Astrocyte of the spinal cord (primary cell): ENCODE results near the gene LTK.
A peak's percentile ranks its signal among the peaks of the same experiment; 100 is the strongest.

Experiments
- DNase-seq: peaks from one replicate; pipeline ENCODE4 v3.0.0; 2011; ENCODE audit warnings: low read depth, low spot score
- H3K4me3 ChIP-seq: 2 replicates; pipeline ENCODE4 v1.5.1; 2011; ENCODE audit warnings: low read depth, mild to moderate bottlenecking, low read length, moderate library complexity
- in situ Hi-C: cut with HindIII; loops from 2 replicates; pipeline ENCODE4 v1.10.0; 2017; ENCODE audit warnings: low sequenced_read_pairs
- TF ChIP-seq, protein P1 (sequence below): IDR thresholded peaks from 2 replicates; pipeline ENCODE4 v1.5.1; 2012; ENCODE audit warnings: low read depth, mild to moderate bottlenecking, low read length, inconsistent platforms

The LTK gene

DNA sequence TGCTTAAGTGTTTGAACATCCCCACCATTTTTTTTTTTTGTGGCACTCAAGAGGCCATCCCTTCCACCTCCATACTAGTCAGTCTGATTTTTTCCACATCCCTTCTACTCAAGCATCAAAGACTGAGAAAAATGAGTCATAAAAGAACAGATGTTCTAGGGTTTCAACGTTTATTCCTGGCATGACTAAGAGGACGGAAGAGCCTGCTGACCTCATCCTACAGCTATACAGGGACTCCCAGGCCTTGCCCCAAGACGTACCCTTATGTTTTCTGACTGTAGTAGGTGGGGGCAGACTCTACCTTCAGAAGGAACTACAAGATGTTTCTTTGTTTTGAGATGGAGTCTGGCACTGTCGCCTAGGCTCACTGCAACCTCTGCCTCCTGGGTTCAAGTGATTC lies 23.3 kb downstream of the LTK start:
- no peak overlapping the region for H3K4me3 ChIP-seq
- TF ChIP-seq, protein P1, sequence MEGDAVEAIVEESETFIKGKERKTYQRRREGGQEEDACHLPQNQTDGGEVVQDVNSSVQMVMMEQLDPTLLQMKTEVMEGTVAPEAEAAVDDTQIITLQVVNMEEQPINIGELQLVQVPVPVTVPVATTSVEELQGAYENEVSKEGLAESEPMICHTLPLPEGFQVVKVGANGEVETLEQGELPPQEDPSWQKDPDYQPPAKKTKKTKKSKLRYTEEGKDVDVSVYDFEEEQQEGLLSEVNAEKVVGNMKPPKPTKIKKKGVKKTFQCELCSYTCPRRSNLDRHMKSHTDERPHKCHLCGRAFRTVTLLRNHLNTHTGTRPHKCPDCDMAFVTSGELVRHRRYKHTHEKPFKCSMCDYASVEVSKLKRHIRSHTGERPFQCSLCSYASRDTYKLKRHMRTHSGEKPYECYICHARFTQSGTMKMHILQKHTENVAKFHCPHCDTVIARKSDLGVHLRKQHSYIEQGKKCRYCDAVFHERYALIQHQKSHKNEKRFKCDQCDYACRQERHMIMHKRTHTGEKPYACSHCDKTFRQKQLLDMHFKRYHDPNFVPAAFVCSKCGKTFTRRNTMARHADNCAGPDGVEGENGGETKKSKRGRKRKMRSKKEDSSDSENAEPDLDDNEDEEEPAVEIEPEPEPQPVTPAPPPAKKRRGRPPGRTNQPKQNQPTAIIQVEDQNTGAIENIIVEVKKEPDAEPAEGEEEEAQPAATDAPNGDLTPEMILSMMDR = no peak
- in situ Hi-C loops = no loop called here
- DNase-seq = peak; percentile 96

DNA sequence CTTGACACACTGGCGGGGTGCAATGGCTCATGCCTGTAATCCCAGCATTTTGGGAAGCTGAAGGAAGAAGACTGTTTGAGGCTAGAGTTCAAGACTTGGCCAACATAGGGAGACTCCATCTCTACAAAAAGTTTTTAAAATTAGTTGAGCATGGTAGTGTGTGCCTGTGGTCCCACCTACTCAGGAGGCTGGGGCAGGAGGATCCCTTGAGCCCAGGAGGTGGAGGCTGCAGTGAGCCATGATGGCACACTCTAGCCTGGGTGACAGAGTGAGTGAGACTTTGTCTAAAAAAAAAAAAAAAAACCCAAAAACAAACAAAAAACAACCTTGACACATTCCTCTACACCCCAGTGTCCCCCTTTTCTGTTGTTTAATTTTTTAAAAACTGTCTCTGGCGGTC lies 24.0 kb downstream of the LTK start:
- TF ChIP-seq, protein P1 = no peak
- no peak for DNase-seq
- no peak overlapping the region for H3K4me3 ChIP-seq
- in situ Hi-C loops = no loop called here

DNA sequence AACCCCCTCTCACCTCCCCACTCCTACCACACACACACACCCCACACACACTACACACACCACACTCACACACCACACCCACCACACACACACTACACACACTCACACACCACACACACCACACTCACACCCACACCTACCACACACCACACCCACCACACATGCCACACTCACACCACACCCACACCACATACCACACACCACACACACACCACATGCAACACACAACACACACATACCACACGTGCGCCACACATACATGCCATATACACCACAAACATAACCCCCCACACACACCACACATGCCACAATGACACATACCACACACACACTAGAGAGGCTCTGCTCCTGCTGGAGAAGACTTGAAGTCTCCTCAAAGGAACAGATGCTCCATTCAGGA lies 25.8 kb downstream of the LTK start:
- TF ChIP-seq, protein P1 = no peak
- in situ Hi-C loops = no loop called here
- no peak for DNase-seq
- no peak overlapping the region for H3K4me3 ChIP-seq

DNA sequence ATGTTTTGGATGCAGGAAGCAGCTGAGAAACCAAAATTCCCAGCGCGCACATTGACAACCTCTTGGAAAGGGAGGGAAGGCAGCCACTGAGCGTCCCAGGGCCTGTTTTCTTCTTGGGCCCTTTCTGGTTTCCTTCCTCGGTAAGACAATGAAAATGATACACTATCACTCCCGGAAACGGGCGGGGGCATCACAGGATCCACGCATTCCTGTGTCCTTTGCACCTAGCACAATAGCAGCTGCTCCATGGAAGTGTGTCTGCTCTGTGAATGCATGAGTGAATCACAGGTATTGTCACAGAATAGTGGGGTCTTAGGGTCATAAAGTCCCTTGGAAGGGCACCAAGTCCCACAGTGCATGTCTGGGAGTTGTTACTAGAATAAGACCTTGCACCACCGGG lies 26.2 kb downstream of the LTK start:
- DNase-seq = no peak
- TF ChIP-seq, protein P1 = no peak
- H3K4me3 ChIP-seq = no peak overlapping the region
- in situ Hi-C loops = no loop called here

DNA sequence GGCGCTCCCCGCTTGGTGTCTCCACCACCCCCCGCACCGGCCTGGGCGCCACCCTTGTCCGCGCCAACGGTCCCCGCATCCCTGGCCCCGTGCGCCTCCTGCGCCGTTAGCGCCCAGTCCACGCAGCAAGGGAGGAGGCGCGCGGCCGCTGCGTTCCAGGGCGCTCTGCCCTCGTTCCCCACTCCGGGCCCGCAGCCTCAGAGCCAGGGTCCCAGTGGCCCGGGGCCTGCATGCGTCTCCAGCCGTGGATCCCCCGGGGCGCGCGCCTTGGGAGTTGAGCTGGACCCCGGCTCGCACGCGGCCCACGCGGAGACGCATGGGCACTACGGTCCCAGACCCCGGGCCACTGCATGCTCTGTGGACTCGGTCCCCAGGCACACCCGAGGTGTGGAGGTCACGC lies 27.3 kb downstream of the LTK start:
- DNase-seq = no peak
- TF ChIP-seq, protein P1 = no peak
- in situ Hi-C loops = no loop called here
- H3K4me3 ChIP-seq = no peak overlapping the region

DNA sequence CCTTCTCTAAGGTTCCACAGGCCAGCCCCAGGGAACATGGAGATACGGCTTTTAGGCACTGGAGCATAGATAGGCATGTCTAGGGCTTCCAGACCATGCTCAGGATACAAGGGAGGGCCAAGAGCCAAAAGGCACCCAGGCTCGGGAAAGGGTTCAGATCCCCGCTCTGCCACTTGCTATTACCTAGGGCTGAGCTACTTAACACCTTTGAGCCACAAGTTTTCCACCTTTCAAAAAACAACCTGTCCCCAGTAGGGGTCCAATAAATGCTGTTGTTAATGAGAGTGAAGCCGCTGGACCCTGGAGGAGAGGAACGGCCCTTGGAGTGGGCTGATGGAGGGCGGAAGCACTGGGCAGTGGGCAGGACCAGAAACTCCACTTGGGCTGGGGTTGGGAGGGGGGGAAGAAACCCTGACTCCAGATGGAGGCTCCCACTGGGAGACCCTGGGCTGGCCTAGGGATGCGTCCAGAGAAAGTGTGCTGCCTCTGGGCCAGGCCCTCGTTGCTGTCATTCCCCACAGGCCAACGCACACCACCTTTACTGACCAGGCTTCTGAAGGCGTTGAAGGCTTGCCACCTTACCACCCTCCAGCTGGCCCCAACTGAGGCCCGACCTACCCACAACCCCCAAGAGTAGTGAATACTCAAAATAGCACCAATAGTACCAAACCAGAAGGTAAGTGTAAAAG lies 28.5 kb downstream of the LTK start:
- no peak for DNase-seq
- no peak overlapping the region for H3K4me3 ChIP-seq
- TF ChIP-seq, protein P1 = no peak
- in situ Hi-C loops = no loop called here
